HEK293 (cell line): ENCODE results near the gene PRRT1B.

Source experiments
- CTCF ChIA-PET: fragments of 350-600 bp; formaldehyde crosslinking; extraction: SDS; loops from one replicate; lab custom pipeline; 2021; ENCODE audit warnings: antibody characterized with exemption; lab: Yijun Ruan, JAX
- POLR2A ChIA-PET: fragments of 300-600 bp; formaldehyde crosslinking; extraction: SDS; loops from one replicate; lab custom pipeline; 2020; ENCODE audit warnings: antibody characterized with exemption, inconsistent platforms; lab: Yijun Ruan, JAX
- H3K27ac ChIP-seq: fragments of 200-500 bp; sonication (Bioruptor generic); 2 replicates; pipeline ENCODE4 v1.5.1; 2014; ENCODE audit warnings: low read depth, low read length, control low read depth, inconsistent platforms; ENCODE audit errors: extremely low read depth
- H3K36me3 ChIP-seq, 2 experiments: fragments of 200-500 bp in 1 of 2; sonication (Bioruptor generic) in 1 of 2; 1 replicate in 1 of 2; 2 replicates in 1 of 2; pipeline ENCODE4 v1.5.1; 2014 to 2017; ENCODE audit warnings: inconsistent platforms in 2 of 2, low read length in 2 of 2; ENCODE audit not compliant: control insufficient read depth in 2 of 2, insufficient read depth in 1 of 2
- H3K4me1 ChIP-seq: fragments of 200-500 bp; sonication (Bioruptor generic); 2 replicates; pipeline ENCODE4 v1.5.1; 2014; ENCODE audit warnings: mild to moderate bottlenecking, low read length, inconsistent platforms; ENCODE audit not compliant: control insufficient read depth, insufficient read depth
- H3K4me3 ChIP-seq: 2 replicates; pipeline ENCODE4 v1.5.1; 2011; ENCODE audit warnings: low read depth, mild to moderate bottlenecking, control low read depth, low read length, moderate library complexity
- H3K9me3 ChIP-seq: fragments of 200-500 bp; sonication (Bioruptor generic); 2 replicates; pipeline ENCODE4 v1.5.1; 2014; ENCODE audit warnings: low read depth, low read length, inconsistent platforms; ENCODE audit not compliant: control insufficient read depth, insufficient read depth
- GLI2 ChIP-seq: fragments of 450-650 bp; formaldehyde crosslinking; IDR thresholded peaks from 2 replicates; pipeline ENCODE4; 2017; ENCODE audit warnings: missing biosample characterization, missing genetic modification characterization, low read depth, borderline replicate concordance
- GLIS1 ChIP-seq: fragments of 450-650 bp; formaldehyde crosslinking; IDR thresholded peaks from 2 replicates; pipeline ENCODE4 v1.5.1; 2016; ENCODE audit warnings: missing biosample characterization, missing genetic modification characterization
- SCRT2 ChIP-seq: fragments of 450-650 bp; formaldehyde crosslinking; IDR thresholded peaks from 2 replicates; pipeline ENCODE4 v1.5.1; 2016; ENCODE audit warnings: missing biosample characterization, missing genetic modification characterization
- SP2 ChIP-seq: fragments of 450-650 bp; formaldehyde crosslinking; IDR thresholded peaks from 2 replicates; pipeline ENCODE4 v1.5.1; 2016; ENCODE audit warnings: missing biosample characterization, missing genetic modification characterization
- ZBTB7A ChIP-seq: fragments of 450-650 bp; formaldehyde crosslinking; IDR thresholded peaks from 2 replicates; pipeline ENCODE4 v1.5.1; 2016; ENCODE audit warnings: low read depth, missing biosample characterization, missing genetic modification characterization
- ZFP41 ChIP-seq: fragments of 450-650 bp; formaldehyde crosslinking; IDR thresholded peaks from 2 replicates; pipeline ENCODE4 v1.5.1; 2016; ENCODE audit warnings: missing biosample characterization, missing genetic modification characterization, borderline replicate concordance
- ZFP69B ChIP-seq: fragments of 450-650 bp; formaldehyde crosslinking; IDR thresholded peaks from 2 replicates; pipeline ENCODE4 v1.5.1; 2016; ENCODE audit warnings: missing biosample characterization, missing genetic modification characterization
- ZIC2 ChIP-seq: fragments of 450-650 bp; formaldehyde crosslinking; IDR thresholded peaks from 2 replicates; pipeline ENCODE4 v1.5.1; 2016; ENCODE audit warnings: missing biosample characterization, missing genetic modification characterization
- ZNF24 ChIP-seq: fragments of 450-650 bp; formaldehyde crosslinking; IDR thresholded peaks from 2 replicates; pipeline ENCODE4 v1.5.1; 2016; ENCODE audit warnings: missing biosample characterization, missing genetic modification characterization
- ZNF248 ChIP-seq: fragments of 450-650 bp; formaldehyde crosslinking; IDR thresholded peaks from 2 replicates; pipeline ENCODE4 v1.5.1; 2017; ENCODE audit warnings: missing biosample characterization, missing genetic modification characterization
- ZNF335 ChIP-seq: fragments of 450-650 bp; formaldehyde crosslinking; conservative IDR thresholded peaks from 2 replicates; pipeline ENCODE4 v1.5.1; 2016; ENCODE audit warnings: missing biosample characterization, missing genetic modification characterization
- ZNF341 ChIP-seq: fragments of 450-650 bp; formaldehyde crosslinking; IDR thresholded peaks from 2 replicates; pipeline ENCODE4; 2016; ENCODE audit warnings: low read depth, missing biosample characterization, missing genetic modification characterization
- ZNF529 ChIP-seq: fragments of 450-650 bp; formaldehyde crosslinking; IDR thresholded peaks from 2 replicates; pipeline ENCODE4 v1.5.1; 2017; ENCODE audit warnings: missing genetic modification characterization, missing biosample characterization; ENCODE audit not compliant: insufficient replicate concordance
- ZNF560 ChIP-seq: fragments of 450-650 bp; formaldehyde crosslinking; IDR thresholded peaks from 2 replicates; pipeline ENCODE4 v1.5.1; 2017; ENCODE audit warnings: missing biosample characterization, missing genetic modification characterization, borderline replicate concordance
- ZNF600 ChIP-seq: fragments of 450-650 bp; formaldehyde crosslinking; IDR thresholded peaks from 2 replicates; pipeline ENCODE4 v1.5.1; 2016; ENCODE audit warnings: missing biosample characterization, missing genetic modification characterization
- ZNF623 ChIP-seq: fragments of 450-650 bp; formaldehyde crosslinking; IDR thresholded peaks from 2 replicates; pipeline ENCODE4 v1.5.1; 2016; ENCODE audit warnings: missing biosample characterization, missing genetic modification characterization
- ZNF629 ChIP-seq: fragments of 450-650 bp; formaldehyde crosslinking; IDR thresholded peaks from 2 replicates; pipeline ENCODE4 v1.5.1; 2017; ENCODE audit warnings: missing biosample characterization, missing genetic modification characterization
- ZNF670 ChIP-seq: fragments of 450-650 bp; formaldehyde crosslinking; IDR thresholded peaks from 2 replicates; pipeline ENCODE4 v1.5.1; 2016; ENCODE audit warnings: missing biosample characterization, missing genetic modification characterization, low read depth
- ZNF701 ChIP-seq: fragments of 450-650 bp; formaldehyde crosslinking; IDR thresholded peaks from 2 replicates; pipeline ENCODE4 v1.5.1; 2016; ENCODE audit warnings: missing biosample characterization, missing genetic modification characterization
- TF ChIP-seq, protein P1 (sequence below): fragments of 450-650 bp; formaldehyde crosslinking; IDR thresholded peaks from 2 replicates; pipeline ENCODE4 v1.5.1; 2017; ENCODE audit warnings: missing biosample characterization, missing genetic modification characterization
- TF ChIP-seq, protein P2 (sequence below): fragments of 450-650 bp; formaldehyde crosslinking; IDR thresholded peaks from 2 replicates; pipeline ENCODE4 v1.5.1; 2016; ENCODE audit warnings: missing biosample characterization, missing genetic modification characterization
- TF ChIP-seq, protein P3 (sequence below): fragments of 450-650 bp; formaldehyde crosslinking; conservative IDR thresholded peaks from 2 replicates; pipeline ENCODE4 v1.5.1; 2016; ENCODE audit warnings: low read depth, missing biosample characterization, missing genetic modification characterization
- TF ChIP-seq, protein P4 (sequence below): fragments of 450-650 bp; formaldehyde crosslinking; IDR thresholded peaks from 2 replicates; pipeline ENCODE4 v1.5.1; 2017; ENCODE audit warnings: missing biosample characterization, missing genetic modification characterization
- TF ChIP-seq, protein P5 (sequence below): fragments of 450-650 bp; formaldehyde crosslinking; IDR thresholded peaks from 2 replicates; pipeline ENCODE4 v1.5.1; 2017; ENCODE audit warnings: missing biosample characterization, mild to moderate bottlenecking, missing genetic modification characterization, moderate library complexity

Gene PRRT1B

DNA sequence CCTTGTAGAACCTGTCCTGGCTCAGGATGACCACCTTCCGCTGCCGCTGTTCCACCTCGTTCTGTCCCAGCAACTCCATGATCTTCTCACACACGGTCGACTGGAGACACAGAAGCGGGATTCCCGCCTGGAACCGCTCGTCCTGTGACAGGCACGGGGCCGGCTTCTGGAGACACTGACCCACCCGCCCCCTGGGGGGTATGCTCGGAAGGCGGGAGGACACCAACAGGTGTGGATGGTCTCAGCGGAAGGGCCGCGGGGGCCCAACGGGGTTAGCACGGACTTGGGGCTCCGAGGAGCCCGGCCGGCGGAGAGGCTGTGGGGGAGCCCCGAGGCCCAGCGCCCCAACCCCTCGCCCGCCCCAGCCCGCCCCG is 14.8 kb upstream of the PRRT1B start:
- no peaks in the 10 kb centered on the region for H3K9me3 ChIP-seq
- H3K4me3 ChIP-seq: peak overlapping the region; percentile 89
- TF ChIP-seq ZFP69B (no peak), GLIS1 (0 out of 2 replicates have a peak, but pooled peaks have one; percentile 10), ZNF560 (no peak), ZFP41 (no peak), ZNF600 (tag by site-specific recombination) (peak; percentile 74; the same call in 1 of the 2 replicates), ZBTB7A (tag by site-specific recombination) (peak; percentile 62; the same call in 1 of the 2 replicates), ZIC2 (0 out of 2 replicates have a peak, but pooled peaks have one; percentile 21), SP2 (tag by site-specific recombination) (0 out of 2 replicates have a peak, but pooled peaks have one; percentile 6), ZNF335 (peak; percentile 21; the same call in 1 of the 2 replicates), SCRT2 (0 out of 2 replicates have a peak, but pooled peaks have one; percentile 23), GLI2 (no peak), ZNF341 (tag by site-specific recombination) (peak; percentile 88)
- TF ChIP-seq, protein P1, sequence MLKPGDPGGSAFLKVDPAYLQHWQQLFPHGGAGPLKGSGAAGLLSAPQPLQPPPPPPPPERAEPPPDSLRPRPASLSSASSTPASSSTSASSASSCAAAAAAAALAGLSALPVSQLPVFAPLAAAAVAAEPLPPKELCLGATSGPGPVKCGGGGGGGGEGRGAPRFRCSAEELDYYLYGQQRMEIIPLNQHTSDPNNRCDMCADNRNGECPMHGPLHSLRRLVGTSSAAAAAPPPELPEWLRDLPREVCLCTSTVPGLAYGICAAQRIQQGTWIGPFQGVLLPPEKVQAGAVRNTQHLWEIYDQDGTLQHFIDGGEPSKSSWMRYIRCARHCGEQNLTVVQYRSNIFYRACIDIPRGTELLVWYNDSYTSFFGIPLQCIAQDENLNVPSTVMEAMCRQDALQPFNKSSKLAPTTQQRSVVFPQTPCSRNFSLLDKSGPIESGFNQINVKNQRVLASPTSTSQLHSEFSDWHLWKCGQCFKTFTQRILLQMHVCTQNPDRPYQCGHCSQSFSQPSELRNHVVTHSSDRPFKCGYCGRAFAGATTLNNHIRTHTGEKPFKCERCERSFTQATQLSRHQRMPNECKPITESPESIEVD (tag by site-specific recombination): no peak
- TF ChIP-seq, protein P2, sequence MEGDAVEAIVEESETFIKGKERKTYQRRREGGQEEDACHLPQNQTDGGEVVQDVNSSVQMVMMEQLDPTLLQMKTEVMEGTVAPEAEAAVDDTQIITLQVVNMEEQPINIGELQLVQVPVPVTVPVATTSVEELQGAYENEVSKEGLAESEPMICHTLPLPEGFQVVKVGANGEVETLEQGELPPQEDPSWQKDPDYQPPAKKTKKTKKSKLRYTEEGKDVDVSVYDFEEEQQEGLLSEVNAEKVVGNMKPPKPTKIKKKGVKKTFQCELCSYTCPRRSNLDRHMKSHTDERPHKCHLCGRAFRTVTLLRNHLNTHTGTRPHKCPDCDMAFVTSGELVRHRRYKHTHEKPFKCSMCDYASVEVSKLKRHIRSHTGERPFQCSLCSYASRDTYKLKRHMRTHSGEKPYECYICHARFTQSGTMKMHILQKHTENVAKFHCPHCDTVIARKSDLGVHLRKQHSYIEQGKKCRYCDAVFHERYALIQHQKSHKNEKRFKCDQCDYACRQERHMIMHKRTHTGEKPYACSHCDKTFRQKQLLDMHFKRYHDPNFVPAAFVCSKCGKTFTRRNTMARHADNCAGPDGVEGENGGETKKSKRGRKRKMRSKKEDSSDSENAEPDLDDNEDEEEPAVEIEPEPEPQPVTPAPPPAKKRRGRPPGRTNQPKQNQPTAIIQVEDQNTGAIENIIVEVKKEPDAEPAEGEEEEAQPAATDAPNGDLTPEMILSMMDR (tag by site-specific recombination): peak; percentile 35; the same call in 1 of the 2 replicates
- TF ChIP-seq, protein P3, sequence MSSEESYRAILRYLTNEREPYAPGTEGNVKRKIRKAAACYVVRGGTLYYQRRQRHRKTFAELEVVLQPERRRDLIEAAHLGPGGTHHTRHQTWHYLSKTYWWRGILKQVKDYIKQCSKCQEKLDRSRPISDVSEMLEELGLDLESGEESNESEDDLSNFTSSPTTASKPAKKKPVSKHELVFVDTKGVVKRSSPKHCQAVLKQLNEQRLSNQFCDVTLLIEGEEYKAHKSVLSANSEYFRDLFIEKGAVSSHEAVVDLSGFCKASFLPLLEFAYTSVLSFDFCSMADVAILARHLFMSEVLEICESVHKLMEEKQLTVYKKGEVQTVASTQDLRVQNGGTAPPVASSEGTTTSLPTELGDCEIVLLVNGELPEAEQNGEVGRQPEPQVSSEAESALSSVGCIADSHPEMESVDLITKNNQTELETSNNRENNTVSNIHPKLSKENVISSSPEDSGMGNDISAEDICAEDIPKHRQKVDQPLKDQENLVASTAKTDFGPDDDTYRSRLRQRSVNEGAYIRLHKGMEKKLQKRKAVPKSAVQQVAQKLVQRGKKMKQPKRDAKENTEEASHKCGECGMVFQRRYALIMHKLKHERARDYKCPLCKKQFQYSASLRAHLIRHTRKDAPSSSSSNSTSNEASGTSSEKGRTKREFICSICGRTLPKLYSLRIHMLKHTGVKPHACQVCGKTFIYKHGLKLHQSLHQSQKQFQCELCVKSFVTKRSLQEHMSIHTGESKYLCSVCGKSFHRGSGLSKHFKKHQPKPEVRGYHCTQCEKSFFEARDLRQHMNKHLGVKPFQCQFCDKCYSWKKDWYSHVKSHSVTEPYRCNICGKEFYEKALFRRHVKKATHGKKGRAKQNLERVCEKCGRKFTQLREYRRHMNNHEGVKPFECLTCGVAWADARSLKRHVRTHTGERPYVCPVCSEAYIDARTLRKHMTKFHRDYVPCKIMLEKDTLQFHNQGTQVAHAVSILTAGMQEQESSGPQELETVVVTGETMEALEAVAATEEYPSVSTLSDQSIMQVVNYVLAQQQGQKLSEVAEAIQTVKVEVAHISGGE (tag by site-specific recombination): no peak
- POLR2A ChIA-PET: no interaction called here
- 0 out of 2 replicates have a peak, but pooled peaks cover 2% of the 10 kb centered on the region for H3K4me1 ChIP-seq
- CTCF ChIA-PET: interaction anchor here (1.3 kb wide), 1 partner anchor 210 kb away, joined by 3 read pairs; no protein-coding TSS in a partner anchor
- H3K36me3 ChIP-seq: peaks cover 14 to 48% of the 10 kb centered on the region in 2 experiments; a peak in 2 of 3 replicates
- peak overlapping the region; percentile 88 for H3K27ac ChIP-seq

DNA sequence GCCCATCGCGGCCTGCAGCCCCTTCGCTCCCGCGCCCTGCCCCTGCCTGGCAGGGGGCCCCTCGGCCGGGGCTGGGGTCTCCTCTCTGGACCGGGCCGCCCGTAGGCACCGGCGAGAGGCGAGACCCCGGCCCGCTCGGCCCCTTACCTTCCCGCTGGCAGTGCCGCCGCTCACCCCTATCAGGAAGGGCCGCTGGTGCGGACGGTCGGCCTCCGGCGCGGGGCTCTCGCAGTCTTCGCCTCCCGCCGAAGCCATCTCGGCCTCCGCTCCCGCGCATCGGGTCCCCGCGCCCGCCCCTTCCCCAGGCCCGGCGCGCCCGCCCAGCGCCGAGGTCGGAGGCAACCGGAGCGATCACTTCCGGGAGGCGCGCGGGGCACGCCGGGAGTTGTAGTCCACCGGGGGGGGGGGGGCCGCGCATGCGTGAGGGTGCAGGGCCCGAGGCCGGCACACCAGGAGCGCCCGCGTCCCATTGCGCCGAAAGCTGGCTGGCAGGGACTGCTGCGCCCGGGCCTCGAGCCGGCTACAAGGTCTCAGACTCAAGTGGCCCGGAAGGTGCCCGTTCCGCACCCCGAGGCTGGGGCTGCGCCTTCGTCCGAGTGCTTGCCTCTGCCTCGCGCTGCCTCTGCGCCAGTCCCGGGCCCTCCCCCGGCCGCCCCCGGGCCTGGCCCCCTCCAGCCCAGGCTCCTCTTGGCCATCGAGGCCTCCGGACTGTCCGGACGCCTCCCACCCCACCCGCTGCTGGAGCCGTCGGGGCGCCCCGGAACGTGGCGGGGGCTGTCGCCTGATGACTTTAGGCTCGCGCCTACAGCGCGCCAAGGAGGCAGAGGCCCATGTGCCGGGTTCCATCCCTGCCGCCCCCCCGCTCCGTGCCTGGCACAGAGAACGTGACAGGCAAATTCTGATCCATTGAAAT is 14.1 kb upstream of the PRRT1B start, which contains the start of gene UCK1:
UCK1 (minus strand) TSS at position 344 of the 913 bp plus-strand sequence; CDS start at position 255, 89 bp downstream.
- Histone ChIP-seq H3K36me3 (peaks cover 12 to 42% of the 10 kb centered on the region in 2 experiments; a peak in 2 of 3 replicates), H3K27ac (peak within 1 kb of the TSS; percentile 88), H3K4me1 (0 out of 2 replicates have a peak, but pooled peaks cover 2% of the 10 kb centered on the region), H3K9me3 (no peaks in the 10 kb centered on the region), H3K4me3 (peak within 1 kb of the TSS; percentile 89)
- POLR2A ChIA-PET: interaction anchor here (0.6 to 1.3 kb wide), 2 partner anchors 12 to 15 kb away, joined by 3 to 7 read pairs; no protein-coding TSS in a partner anchor
- CTCF ChIA-PET: interaction anchor here (1.3 kb wide), 1 partner anchor 209 kb away, joined by 3 read pairs; no protein-coding TSS in a partner anchor
- TF ChIP-seq ZNF701: no peak
- no peak for TF ChIP-seq ZNF24
- no peak for TF ChIP-seq ZNF629 (tag by site-specific recombination)
- no peak for TF ChIP-seq ZNF529 (tag by site-specific recombination)
- no peak for TF ChIP-seq ZNF248
- no peak for TF ChIP-seq ZNF623 (tag by site-specific recombination)
- TF ChIP-seq, protein P4, sequence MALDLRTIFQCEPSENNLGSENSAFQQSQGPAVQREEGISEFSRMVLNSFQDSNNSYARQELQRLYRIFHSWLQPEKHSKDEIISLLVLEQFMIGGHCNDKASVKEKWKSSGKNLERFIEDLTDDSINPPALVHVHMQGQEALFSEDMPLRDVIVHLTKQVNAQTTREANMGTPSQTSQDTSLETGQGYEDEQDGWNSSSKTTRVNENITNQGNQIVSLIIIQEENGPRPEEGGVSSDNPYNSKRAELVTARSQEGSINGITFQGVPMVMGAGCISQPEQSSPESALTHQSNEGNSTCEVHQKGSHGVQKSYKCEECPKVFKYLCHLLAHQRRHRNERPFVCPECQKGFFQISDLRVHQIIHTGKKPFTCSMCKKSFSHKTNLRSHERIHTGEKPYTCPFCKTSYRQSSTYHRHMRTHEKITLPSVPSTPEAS (tag by site-specific recombination): no peak
- TF ChIP-seq, protein P5, sequence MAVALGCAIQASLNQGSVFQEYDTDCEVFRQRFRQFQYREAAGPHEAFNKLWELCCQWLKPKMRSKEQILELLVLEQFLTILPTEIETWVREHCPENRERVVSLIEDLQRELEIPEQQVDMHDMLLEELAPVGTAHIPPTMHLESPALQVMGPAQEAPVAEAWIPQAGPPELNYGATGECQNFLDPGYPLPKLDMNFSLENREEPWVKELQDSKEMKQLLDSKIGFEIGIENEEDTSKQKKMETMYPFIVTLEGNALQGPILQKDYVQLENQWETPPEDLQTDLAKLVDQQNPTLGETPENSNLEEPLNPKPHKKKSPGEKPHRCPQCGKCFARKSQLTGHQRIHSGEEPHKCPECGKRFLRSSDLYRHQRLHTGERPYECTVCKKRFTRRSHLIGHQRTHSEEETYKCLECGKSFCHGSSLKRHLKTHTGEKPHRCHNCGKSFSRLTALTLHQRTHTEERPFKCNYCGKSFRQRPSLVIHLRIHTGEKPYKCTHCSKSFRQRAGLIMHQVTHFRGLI: no peak
- no peak for TF ChIP-seq ZNF670 (tag by site-specific recombination)
